ENCODE measurements around the gene ADGRB3. TPM values are rescaled to one million over a fixed set of nuclear protein-coding genes. Genes with fewer than 3 reads are reported as not detected.

The ADGRB3 gene
- total RNA-seq, 1 experiment from 2014 or later = not detected

DNA sequence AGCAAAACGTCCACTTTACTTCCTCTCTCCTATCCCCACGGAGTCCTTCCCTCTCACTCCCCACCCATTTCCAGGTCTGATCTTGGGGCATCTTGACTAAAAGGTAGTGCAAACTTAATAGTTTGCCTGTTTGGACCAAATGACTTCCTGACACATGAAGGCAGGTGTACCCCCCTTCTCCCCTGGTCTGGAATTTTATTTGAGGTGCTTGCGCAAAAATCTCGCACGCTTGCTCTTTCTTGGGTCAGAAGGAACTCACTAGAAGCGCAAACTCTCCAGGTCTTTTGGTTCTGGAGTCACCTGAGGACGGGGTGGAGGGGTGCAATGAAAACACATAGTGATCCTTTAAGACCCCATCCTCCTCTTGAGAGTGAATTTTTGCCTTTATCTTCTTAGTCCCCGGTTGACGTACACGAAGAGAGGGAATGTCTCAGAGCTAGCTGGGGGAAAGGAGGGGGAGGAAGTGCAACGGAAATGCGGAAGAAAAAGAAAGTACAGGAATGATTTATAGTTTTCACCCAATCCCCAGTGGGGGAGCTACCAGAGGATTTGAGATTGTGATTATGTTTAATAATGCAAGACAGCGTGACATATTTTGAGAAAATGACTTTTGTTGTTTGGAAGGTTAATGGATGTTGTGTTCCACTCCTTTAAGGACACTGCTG, 4.9 kb downstream of the ADGRB3 start:
- no peaks in the 10 kb centered on the region for H3K9me2 ChIP-seq (replicated peaks; ENCODE audit: insufficient read depth, low read length)
- H3K9me3 ChIP-seq (ENCODE audit: low read length) = no peaks in the 10 kb centered on the region
- H3K4me1 ChIP-seq (ENCODE audit: low read length) = no peaks in the 10 kb centered on the region
- no peaks in the 10 kb centered on the region for H3K79me2 ChIP-seq (ENCODE audit: low read length)
- H3K36me3 ChIP-seq (ENCODE audit: insufficient read depth, low read length) = no peaks in the 10 kb centered on the region
- DNase-seq = no peak
- no peak overlapping the region for H3K27ac ChIP-seq (ENCODE audit: low read length)
- no peak overlapping the region for H2AFZ ChIP-seq (ENCODE audit: low read length)
- H3K9ac ChIP-seq (ENCODE audit: low read length) = no peak overlapping the region
- H3K4me2 ChIP-seq (ENCODE audit: low read depth, low read length, poor library complexity, severe bottlenecking) = no peak overlapping the region
- no peak overlapping the region for H3K4me3 ChIP-seq (ENCODE audit: low read length)
- no peaks in the 10 kb centered on the region for H4K20me1 ChIP-seq (ENCODE audit: insufficient read depth, low read depth, low read length)
- no peaks in the 10 kb centered on the region for H3K27me3 ChIP-seq (ENCODE audit: low read length)

DNA sequence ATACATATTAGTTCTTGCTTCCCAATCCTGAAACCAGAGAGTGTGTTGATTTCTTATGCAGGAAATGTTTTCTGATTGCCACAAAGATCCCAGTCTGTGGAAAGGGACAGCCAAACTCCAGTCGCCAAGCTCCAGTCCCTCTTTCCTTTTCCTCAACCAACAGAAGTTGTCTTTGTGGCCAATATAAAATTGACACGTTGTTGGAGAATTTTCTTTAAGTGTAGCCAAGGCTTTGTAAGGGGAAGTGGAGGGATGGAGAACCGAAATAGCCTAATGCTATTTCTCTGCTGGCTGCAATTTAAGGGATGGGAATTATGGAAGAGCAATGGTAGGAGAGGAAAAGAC, 5.4 kb downstream of the ADGRB3 start:
- no peak for DNase-seq
- no peak overlapping the region for H3K4me3 ChIP-seq (ENCODE audit: low read length)
- H2AFZ ChIP-seq (ENCODE audit: low read length) = no peak overlapping the region
- no peaks in the 10 kb centered on the region for H3K9me2 ChIP-seq (replicated peaks; ENCODE audit: insufficient read depth, low read length)
- no peak overlapping the region for H3K9ac ChIP-seq (ENCODE audit: low read length)
- no peaks in the 10 kb centered on the region for H4K20me1 ChIP-seq (ENCODE audit: insufficient read depth, low read depth, low read length)
- H3K9me3 ChIP-seq (ENCODE audit: low read length) = no peaks in the 10 kb centered on the region
- no peaks in the 10 kb centered on the region for H3K27me3 ChIP-seq (ENCODE audit: low read length)
- H3K4me2 ChIP-seq (ENCODE audit: low read depth, low read length, poor library complexity, severe bottlenecking) = no peak overlapping the region
- H3K27ac ChIP-seq (ENCODE audit: low read length) = no peak overlapping the region
- no peaks in the 10 kb centered on the region for H3K79me2 ChIP-seq (ENCODE audit: low read length)
- H3K4me1 ChIP-seq (ENCODE audit: low read length) = no peaks in the 10 kb centered on the region
- H3K36me3 ChIP-seq (ENCODE audit: insufficient read depth, low read length) = no peaks in the 10 kb centered on the region

DNA sequence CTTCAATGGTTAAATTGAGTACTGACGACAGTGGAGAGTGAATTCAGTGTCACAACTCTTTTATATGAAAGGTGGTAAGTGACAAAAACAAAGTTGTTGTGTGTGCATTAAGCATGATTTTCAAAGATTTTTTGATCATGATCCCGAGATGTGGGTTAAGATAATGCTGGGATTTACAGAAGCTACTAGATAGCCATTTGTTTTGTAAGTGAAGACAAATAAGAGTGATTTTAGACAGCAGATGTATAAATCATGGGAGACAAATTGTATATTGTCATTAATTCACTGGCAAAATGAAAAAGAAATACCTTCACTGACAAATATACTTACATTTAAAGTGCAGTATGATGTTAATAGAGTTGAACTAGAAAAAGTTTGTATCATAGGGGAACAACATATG, 6.1 kb downstream of the ADGRB3 start:
- Histone ChIP-seq H3K79me2 (ENCODE audit: low read length) (no peaks in the 10 kb centered on the region), H3K27me3 (ENCODE audit: low read length) (no peaks in the 10 kb centered on the region), H3K9me3 (ENCODE audit: low read length) (no peaks in the 10 kb centered on the region)

DNA sequence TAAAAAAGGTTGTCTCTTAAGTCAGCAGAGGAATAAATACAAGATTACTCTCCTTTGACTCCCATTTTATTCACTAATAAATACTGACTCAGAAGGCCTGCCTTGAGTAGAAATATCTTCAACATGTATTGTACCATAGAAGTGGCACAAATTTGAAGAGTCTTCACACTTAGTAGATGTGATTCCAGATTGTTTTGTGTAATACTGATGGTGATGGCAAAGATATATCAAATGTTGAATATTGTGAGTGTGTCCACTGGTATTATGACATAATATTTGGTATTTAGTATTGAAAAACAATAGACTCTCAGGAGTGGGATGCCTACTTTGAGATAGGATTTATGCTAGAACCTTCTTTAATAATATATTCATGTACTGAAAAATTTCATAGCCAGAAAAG, 7.0 kb downstream of the ADGRB3 start:
- Histone ChIP-seq H3K36me3 (ENCODE audit: insufficient read depth, low read length) (no peaks in the 10 kb centered on the region), H3K79me2 (ENCODE audit: low read length) (no peaks in the 10 kb centered on the region), H3K4me1 (ENCODE audit: low read length) (no peaks in the 10 kb centered on the region), H3K4me3 (ENCODE audit: low read length) (no peak overlapping the region), H3K9me3 (ENCODE audit: low read length) (no peaks in the 10 kb centered on the region), H3K4me2 (ENCODE audit: low read depth, low read length, poor library complexity, severe bottlenecking) (no peak overlapping the region), H3K27me3 (ENCODE audit: low read length) (no peaks in the 10 kb centered on the region), H3K9ac (ENCODE audit: low read length) (no peak overlapping the region), H3K27ac (ENCODE audit: low read length) (no peak overlapping the region), H4K20me1 (ENCODE audit: insufficient read depth, low read depth, low read length) (no peaks in the 10 kb centered on the region), H3K9me2 (replicated peaks; ENCODE audit: insufficient read depth, low read length) (no peaks in the 10 kb centered on the region), H2AFZ (ENCODE audit: low read length) (no peak overlapping the region)
- DNase-seq = no peak

More for the DNA sequence above, 6.1 kb downstream of the ADGRB3 start:
- Histone ChIP-seq H3K4me1 (ENCODE audit: low read length) (no peaks in the 10 kb centered on the region), H4K20me1 (ENCODE audit: insufficient read depth, low read depth, low read length) (no peaks in the 10 kb centered on the region), H3K9me2 (replicated peaks; ENCODE audit: insufficient read depth, low read length) (no peaks in the 10 kb centered on the region), H3K4me3 (ENCODE audit: low read length) (no peak overlapping the region), H3K27ac (ENCODE audit: low read length) (no peak overlapping the region), H3K36me3 (ENCODE audit: insufficient read depth, low read length) (no peaks in the 10 kb centered on the region), H3K9ac (ENCODE audit: low read length) (no peak overlapping the region), H2AFZ (ENCODE audit: low read length) (no peak overlapping the region), H3K4me2 (ENCODE audit: low read depth, low read length, poor library complexity, severe bottlenecking) (no peak overlapping the region)
- no peak for DNase-seq

DNA sequence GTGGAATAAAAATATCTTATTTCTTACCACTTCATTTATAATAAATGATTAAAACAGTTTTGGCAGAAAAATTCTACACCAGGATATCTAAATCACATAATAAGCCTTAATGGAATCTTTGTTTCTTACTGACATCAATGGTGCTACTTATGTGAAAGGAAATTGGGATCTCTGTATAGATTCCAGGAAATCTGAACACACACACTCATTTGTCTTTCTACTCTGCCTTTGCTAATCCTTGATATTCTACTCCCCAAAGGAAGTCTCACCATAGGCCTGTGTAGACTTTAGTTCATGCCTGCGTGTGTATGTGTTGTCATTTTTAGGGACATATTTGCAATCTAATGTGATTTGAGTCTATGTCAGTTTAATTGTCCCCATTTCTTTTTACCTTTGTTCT, 7.9 kb downstream of the ADGRB3 start:
- H3K27ac ChIP-seq (ENCODE audit: low read length) = no peak overlapping the region
- H3K9me3 ChIP-seq (ENCODE audit: low read length) = no peaks in the 10 kb centered on the region
- H3K4me2 ChIP-seq (ENCODE audit: low read depth, low read length, poor library complexity, severe bottlenecking) = no peak overlapping the region
- H3K36me3 ChIP-seq (ENCODE audit: insufficient read depth, low read length) = no peaks in the 10 kb centered on the region
- no peaks in the 10 kb centered on the region for H3K27me3 ChIP-seq (ENCODE audit: low read length)
- H4K20me1 ChIP-seq (ENCODE audit: insufficient read depth, low read depth, low read length) = no peaks in the 10 kb centered on the region
- no peaks in the 10 kb centered on the region for H3K4me1 ChIP-seq (ENCODE audit: low read length)
- H3K4me3 ChIP-seq (ENCODE audit: low read length) = no peak overlapping the region
- H2AFZ ChIP-seq (ENCODE audit: low read length) = no peak overlapping the region
- no peaks in the 10 kb centered on the region for H3K79me2 ChIP-seq (ENCODE audit: low read length)
- H3K9me2 ChIP-seq (replicated peaks; ENCODE audit: insufficient read depth, low read length) = no peaks in the 10 kb centered on the region
- no peak overlapping the region for H3K9ac ChIP-seq (ENCODE audit: low read length)
- DNase-seq = no peak

DNA sequence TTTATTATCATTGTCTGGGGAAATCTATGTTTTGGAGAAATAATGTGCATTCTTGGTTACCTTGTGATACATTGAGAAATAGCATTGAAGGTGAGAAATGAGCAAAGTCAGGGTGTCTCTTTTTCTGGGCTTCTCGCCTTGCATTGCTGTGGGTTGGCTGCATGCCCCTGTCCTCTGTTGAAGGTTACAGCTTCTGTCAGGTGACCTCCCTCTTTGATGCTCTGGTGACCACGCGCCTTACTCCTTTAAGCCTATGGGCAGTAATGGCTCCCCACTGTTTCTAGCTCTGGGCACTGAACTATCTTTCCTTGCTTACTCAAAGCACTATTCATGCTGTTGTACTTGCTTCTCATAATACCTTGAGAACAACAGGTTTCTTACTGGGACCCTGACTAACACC, 14.6 kb downstream of the ADGRB3 start:
- Histone ChIP-seq H3K4me2 (ENCODE audit: low read depth, low read length, poor library complexity, severe bottlenecking) (no peak overlapping the region), H3K27me3 (ENCODE audit: low read length) (no peaks in the 10 kb centered on the region), H3K9me3 (ENCODE audit: low read length) (no peaks in the 10 kb centered on the region), H3K79me2 (ENCODE audit: low read length) (no peaks in the 10 kb centered on the region), H3K4me1 (ENCODE audit: low read length) (no peaks in the 10 kb centered on the region), H3K27ac (ENCODE audit: low read length) (no peak overlapping the region), H4K20me1 (ENCODE audit: insufficient read depth, low read depth, low read length) (no peaks in the 10 kb centered on the region), H3K36me3 (ENCODE audit: insufficient read depth, low read length) (no peaks in the 10 kb centered on the region), H3K4me3 (ENCODE audit: low read length) (no peak overlapping the region), H2AFZ (ENCODE audit: low read length) (no peak overlapping the region), H3K9ac (ENCODE audit: low read length) (no peak overlapping the region), H3K9me2 (replicated peaks; ENCODE audit: insufficient read depth, low read length) (no peaks in the 10 kb centered on the region)
- no peak for DNase-seq

DNA sequence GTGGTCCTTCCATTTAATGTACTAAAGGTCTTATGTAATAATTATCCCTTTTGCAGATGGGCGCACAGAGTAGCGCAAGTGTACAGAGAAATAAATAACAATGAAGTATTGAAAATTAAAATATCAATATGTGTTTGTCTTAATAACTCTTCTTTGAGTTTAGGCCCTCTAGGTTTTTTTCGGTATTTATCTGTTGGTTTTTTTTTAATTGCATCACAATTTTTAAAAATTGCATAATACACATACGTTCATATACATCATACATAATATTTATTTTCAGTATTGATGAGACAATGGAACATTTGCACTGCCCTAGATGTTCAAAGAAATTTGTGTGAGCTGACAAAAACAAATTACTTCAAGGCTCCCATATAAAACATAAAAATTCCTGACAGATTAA, 15.1 kb downstream of the ADGRB3 start:
- H3K9me2 ChIP-seq (replicated peaks; ENCODE audit: insufficient read depth, low read length) = no peaks in the 10 kb centered on the region
- H3K79me2 ChIP-seq (ENCODE audit: low read length) = no peaks in the 10 kb centered on the region
- H3K4me1 ChIP-seq (ENCODE audit: low read length) = no peaks in the 10 kb centered on the region
- no peaks in the 10 kb centered on the region for H4K20me1 ChIP-seq (ENCODE audit: insufficient read depth, low read depth, low read length)
- no peak overlapping the region for H3K27ac ChIP-seq (ENCODE audit: low read length)
- DNase-seq = no peak
- H3K4me3 ChIP-seq (ENCODE audit: low read length) = no peak overlapping the region
- H3K9me3 ChIP-seq (ENCODE audit: low read length) = no peaks in the 10 kb centered on the region
- H3K4me2 ChIP-seq (ENCODE audit: low read depth, low read length, poor library complexity, severe bottlenecking) = no peak overlapping the region
- H3K27me3 ChIP-seq (ENCODE audit: low read length) = no peaks in the 10 kb centered on the region
- no peaks in the 10 kb centered on the region for H3K36me3 ChIP-seq (ENCODE audit: insufficient read depth, low read length)
- no peak overlapping the region for H3K9ac ChIP-seq (ENCODE audit: low read length)
- no peak overlapping the region for H2AFZ ChIP-seq (ENCODE audit: low read length)

DNA sequence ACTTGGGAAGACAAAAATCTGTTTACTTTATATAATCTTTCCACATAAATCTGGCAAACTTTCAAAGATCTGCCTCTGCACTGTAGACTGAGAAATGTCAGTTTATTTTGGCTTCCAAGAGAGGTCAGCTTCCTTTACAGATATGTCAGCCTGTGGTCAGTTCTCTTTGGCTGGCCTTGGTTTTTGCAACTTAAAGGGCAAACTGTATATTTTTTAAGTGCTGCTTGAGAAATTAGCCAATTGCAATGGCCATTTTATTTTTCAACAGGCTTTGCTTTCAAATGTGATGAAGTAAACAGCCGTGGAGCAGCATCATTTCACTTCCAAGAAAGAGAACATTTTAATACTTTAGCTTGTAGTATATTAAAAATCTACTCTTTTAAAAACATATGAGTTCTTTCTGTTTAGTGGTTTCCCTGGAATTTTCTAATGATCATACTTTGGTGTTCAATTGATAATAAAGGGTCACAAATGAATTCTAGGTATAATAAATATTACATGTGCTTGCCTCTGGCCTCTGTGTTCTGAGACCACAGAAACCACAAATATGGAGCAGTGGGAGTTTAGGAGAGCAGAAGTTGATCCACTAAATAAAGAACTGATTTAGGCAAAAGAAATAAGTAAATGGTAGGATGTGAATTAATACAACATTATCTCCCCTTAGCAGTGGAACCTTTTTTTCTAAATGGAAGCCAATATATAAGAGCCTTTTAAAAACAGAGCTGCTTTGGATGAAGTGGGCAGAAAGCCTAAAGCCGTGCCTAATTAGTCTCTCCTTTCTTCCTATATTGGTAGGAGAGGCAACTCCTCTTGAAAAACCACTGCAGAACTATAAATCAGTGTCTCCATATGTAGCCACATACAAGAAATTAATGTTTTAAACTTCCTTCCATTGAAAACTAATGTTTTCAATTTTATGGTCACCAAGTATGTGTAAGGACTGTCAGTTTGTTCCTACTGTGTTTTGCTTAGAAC, 16.2 kb downstream of the ADGRB3 start:
- H3K9me2 ChIP-seq (replicated peaks; ENCODE audit: insufficient read depth, low read length) = no peaks in the 10 kb centered on the region
- no peaks in the 10 kb centered on the region for H3K27me3 ChIP-seq (ENCODE audit: low read length)
- H3K4me2 ChIP-seq (ENCODE audit: low read depth, low read length, poor library complexity, severe bottlenecking) = no peak overlapping the region
- no peaks in the 10 kb centered on the region for H3K79me2 ChIP-seq (ENCODE audit: low read length)
- no peak overlapping the region for H3K27ac ChIP-seq (ENCODE audit: low read length)
- no peaks in the 10 kb centered on the region for H3K4me1 ChIP-seq (ENCODE audit: low read length)
- H2AFZ ChIP-seq (ENCODE audit: low read length) = no peak overlapping the region
- H3K4me3 ChIP-seq (ENCODE audit: low read length) = no peak overlapping the region
- no peaks in the 10 kb centered on the region for H4K20me1 ChIP-seq (ENCODE audit: insufficient read depth, low read depth, low read length)
- DNase-seq = no peak
- H3K36me3 ChIP-seq (ENCODE audit: insufficient read depth, low read length) = no peaks in the 10 kb centered on the region
- H3K9ac ChIP-seq (ENCODE audit: low read length) = no peak overlapping the region
- no peaks in the 10 kb centered on the region for H3K9me3 ChIP-seq (ENCODE audit: low read length)
